Esophagus (tissue), 2 donors: Measurements from ENCODE around the gene ZCCHC7. TPM values are rescaled to one million over a fixed set of nuclear protein-coding genes. Genes with fewer than 3 reads are reported as not detected.

Experiments
- H3K27ac ChIP-seq, 2 donors: one replicate each; pipeline ENCODE4 v1.5.1; 2013; ENCODE audit warnings: low read depth in 2 of 2, mild to moderate bottlenecking in 2 of 2, inconsistent platforms in 1 of 2, low read length in 1 of 2, moderate library complexity in 1 of 2
- H3K27me3 ChIP-seq, 2 donors: one replicate each; pipeline ENCODE4 v1.6.1; 2013; ENCODE audit warnings: low read length in 2 of 2, control low read depth in 1 of 2, mild to moderate bottlenecking in 1 of 2; ENCODE audit not compliant: insufficient read depth in 2 of 2, control insufficient read depth in 1 of 2
- H3K36me3 ChIP-seq, 2 donors: one replicate each; pipeline ENCODE4 v1.6.1; 2013; ENCODE audit warnings: low read length in 1 of 2; ENCODE audit not compliant: control insufficient read depth in 2 of 2, insufficient read depth in 2 of 2
- H3K4me1 ChIP-seq, 2 donors: one replicate each; pipeline ENCODE4 v1.6.1; 2013; ENCODE audit warnings: low read length in 1 of 2; ENCODE audit not compliant: control insufficient read depth in 2 of 2, insufficient read depth in 2 of 2
- H3K4me3 ChIP-seq, 2 donors: one replicate each; pipeline ENCODE4 v1.5.1; 2013; ENCODE audit warnings: low read length in 2 of 2, mild to moderate bottlenecking in 2 of 2, low read depth in 1 of 2, moderate library complexity in 1 of 2
- H3K9me3 ChIP-seq, 2 donors: one replicate each; pipeline ENCODE4 v1.6.1; 2013; ENCODE audit warnings: mild to moderate bottlenecking in 2 of 2, low read depth in 1 of 2, low read length in 1 of 2, moderate library complexity in 1 of 2; ENCODE audit not compliant: control insufficient read depth in 2 of 2, insufficient read depth in 1 of 2
- WGBS, 2 donors: extraction: QIAGEN DNeasy Blood & Tissue Kit; methylation state at CpG; one replicate each; pipeline ENCODE4 v1.1.7; 2013; 5-methylcytosine and 5-hydroxymethylcytosine counted together
- polyA plus RNA-seq, 2 donors: library from polyadenylated mRNA; stranded (reverse); fragments of 200-250 nt; gene quantifications; one replicate each; pipeline ENCODE4 v1.2.3, GENCODE V29; 2013
- donor health status: healthy with polysubstance abuse.
- donor health status: Bipolar disorder and iron deficiency.

The ZCCHC7 gene
- polyA plus RNA-seq, 2 donors, result 5.4 to 5.7 TPM

- H3K27me3 ChIP-seq, result no peaks in the 10 kb centered on the region
- H3K36me3 ChIP-seq, result no peaks in the 10 kb centered on the region
- no peaks in the 10 kb centered on the region for H3K9me3 ChIP-seq
- H3K27ac ChIP-seq, result no peak overlapping the region
- no peak overlapping the region for H3K4me3 ChIP-seq
- WGBS, 2 donors, result 80 to 85% methylated on average over 5 of the region's 5 CpGs
- H3K4me1 ChIP-seq, result no peaks in the 10 kb centered on the region
Measured at GRCh38 chr9:37342895-37343294, 222.5 kb downstream of the ZCCHC7 start.

GRCh38 chr9:37343724-37344123 lies 223.3 kb downstream of the ZCCHC7 start:
- H3K27me3 ChIP-seq, result no peaks in the 10 kb centered on the region
- no peaks in the 10 kb centered on the region for H3K9me3 ChIP-seq
- no peak overlapping the region for H3K27ac ChIP-seq
- H3K36me3 ChIP-seq, result no peaks in the 10 kb centered on the region
- H3K4me3 ChIP-seq, result no peak overlapping the region
- no peaks in the 10 kb centered on the region for H3K4me1 ChIP-seq
- 97 to 100% methylated on average over 1 of the region's 1 CpG for WGBS, 2 donors

GRCh38 chr9:37345038-37345437 lies 224.7 kb downstream of the ZCCHC7 start:
- no peaks in the 10 kb centered on the region for H3K4me1 ChIP-seq
- no peaks in the 10 kb centered on the region for H3K9me3 ChIP-seq
- H3K27ac ChIP-seq, result no peak overlapping the region
- no peak overlapping the region for H3K4me3 ChIP-seq
- H3K36me3 ChIP-seq, result no peaks in the 10 kb centered on the region
- 93 to 96% methylated on average over 3 of the region's 3 CpGs for WGBS, 2 donors
- no peaks in the 10 kb centered on the region for H3K27me3 ChIP-seq

- no peaks in the 10 kb centered on the region for H3K9me3 ChIP-seq
- no peak overlapping the region for H3K4me3 ChIP-seq
- H3K36me3 ChIP-seq, result peaks cover 0 to 3% of the 10 kb centered on the region in 2 donors
- H3K4me1 ChIP-seq, result no peaks in the 10 kb centered on the region
- 81 to 84% methylated on average over 3 of the region's 3 CpGs for WGBS, 2 donors
- H3K27me3 ChIP-seq, result no peaks in the 10 kb centered on the region
- no peak overlapping the region for H3K27ac ChIP-seq
Measured at GRCh38 chr9:37348917-37349316, 228.5 kb downstream of the ZCCHC7 start.

- H3K9me3 ChIP-seq, result no peaks in the 10 kb centered on the region
- H3K4me3 ChIP-seq, result no peak overlapping the region
- H3K36me3 ChIP-seq, result peaks cover 0 to 3% of the 10 kb centered on the region in 2 donors
- no peak overlapping the region for H3K27ac ChIP-seq
- WGBS, 2 donors, result 59 to 72% methylated on average over 2 of the region's 2 CpGs
- H3K4me1 ChIP-seq, result no peaks in the 10 kb centered on the region
- H3K27me3 ChIP-seq, result no peaks in the 10 kb centered on the region
Measured at GRCh38 chr9:37350486-37351190, 230.3 kb downstream of the ZCCHC7 start.

GRCh38 chr9:37353791-37354190 lies 233.4 kb downstream of the ZCCHC7 start:
- Histone ChIP-seq H3K4me3 (no peak overlapping the region), H3K9me3 (no peaks in the 10 kb centered on the region), H3K27me3 (no peaks in the 10 kb centered on the region), H3K4me1 (no peaks in the 10 kb centered on the region), H3K36me3 (peaks cover 0 to 3% of the 10 kb centered on the region in 2 donors), H3K27ac (no peak overlapping the region)
- WGBS, 2 donors, result 89 to 99% methylated on average over 2 of the region's 2 CpGs

GRCh38 chr9:37362430-37362829 lies 242.1 kb downstream of the ZCCHC7 start:
- Histone ChIP-seq H3K27ac (no peak overlapping the region), H3K4me3 (no peak overlapping the region), H3K9me3 (no peaks in the 10 kb centered on the region), H3K36me3 (no peaks in the 10 kb centered on the region), H3K27me3 (no peaks in the 10 kb centered on the region), H3K4me1 (no peaks in the 10 kb centered on the region)
- WGBS, 2 donors, result 87 to 88% methylated on average over 4 of the region's 4 CpGs

- 90 to 92% methylated on average over 4 of the region's 4 CpGs for WGBS, 2 donors
- no peak overlapping the region for H3K4me3 ChIP-seq
- H3K9me3 ChIP-seq, result no peaks in the 10 kb centered on the region
- no peak overlapping the region for H3K27ac ChIP-seq
- no peaks in the 10 kb centered on the region for H3K27me3 ChIP-seq
- H3K4me1 ChIP-seq, result no peaks in the 10 kb centered on the region
- H3K36me3 ChIP-seq, result no peaks in the 10 kb centered on the region
Measured at GRCh38 chr9:37363124-37363523, 242.8 kb downstream of the ZCCHC7 start.

GRCh38 chr9:37364136-37364535 lies 243.8 kb downstream of the ZCCHC7 start:
- Histone ChIP-seq H3K27me3 (no peaks in the 10 kb centered on the region), H3K36me3 (no peaks in the 10 kb centered on the region), H3K27ac (no peak overlapping the region), H3K4me3 (no peak overlapping the region), H3K9me3 (no peaks in the 10 kb centered on the region), H3K4me1 (no peaks in the 10 kb centered on the region)
- WGBS, 2 donors, result 86 to 90% methylated on average over 4 of the region's 4 CpGs

- no peaks in the 10 kb centered on the region for H3K36me3 ChIP-seq
- H3K27me3 ChIP-seq, result no peaks in the 10 kb centered on the region
- no peak overlapping the region for H3K4me3 ChIP-seq
- WGBS, 2 donors, result 89 to 94% methylated on average over 4 of the region's 4 CpGs
- no peaks in the 10 kb centered on the region for H3K9me3 ChIP-seq
- H3K27ac ChIP-seq, result no peak overlapping the region
- no peaks in the 10 kb centered on the region for H3K4me1 ChIP-seq
Measured at GRCh38 chr9:37364751-37365360, 244.5 kb downstream of the ZCCHC7 start.
